H1 (cell line): Measurements from ENCODE around the gene BPIFB3. TPM values are rescaled to one million over a fixed set of nuclear protein-coding genes. Genes with fewer than 3 reads are reported as not detected.

ENCODE experiments used
- CTCF ChIA-PET: fragments of 300-600 bp; sonication (Branson Sonifier 250); formaldehyde crosslinking; loops from one replicate; lab custom pipeline; 2021; ENCODE audit not compliant: partially characterized antibody; lab: Charles Lee
- POLR2A ChIA-PET: fragments of 300-600 bp; sonication (Branson Sonifier 250); formaldehyde crosslinking; loops from one replicate; lab custom pipeline; 2021; ENCODE audit warnings: inconsistent platforms; ENCODE audit not compliant: partially characterized antibody; lab: Charles Lee
- DNase-seq, 2 experiments: peaks; one replicate each; pipeline versions ENCODE4 v3.0.0 to v3.0.0-alpha.2; 2010 to 2022; ENCODE audit warnings: low spot score in 2 of 2, low read depth in 1 of 2, mixed read lengths in 1 of 2
- FAIRE-seq: peaks from 2 replicates; lab custom pipeline; 2011; peaks lifted over from hg19 to GRCh38; lab: Jason Lieb, UNC
- H2AFZ ChIP-seq: 2 replicates; pipeline ENCODE4 v1.8.1; 2012; ENCODE audit warnings: low read length, inconsistent platforms
- H2AK5ac ChIP-seq: 2 replicates; pipeline ENCODE4 v1.6.1; 2013; ENCODE audit warnings: low read depth, low read length
- H2BK120ac ChIP-seq: replicated peaks from 2 replicates; pipeline ENCODE3; 2013; ENCODE audit warnings: low read depth, low read length, inconsistent platforms
- H2BK12ac ChIP-seq: 2 replicates; pipeline ENCODE4 v1.6.1; 2013; ENCODE audit warnings: low read depth, low read length
- H2BK15ac ChIP-seq: 2 replicates; pipeline ENCODE4 v1.6.1; 2013; ENCODE audit warnings: low read length
- H2BK20ac ChIP-seq: 2 replicates; pipeline ENCODE4 v1.6.1; 2013; ENCODE audit warnings: low read length
- H2BK5ac ChIP-seq: 2 replicates; pipeline ENCODE4 v1.6.1; 2013; ENCODE audit warnings: low read depth, low read length
- H3K14ac ChIP-seq: 2 replicates; pipeline ENCODE4 v1.6.1; 2013; ENCODE audit warnings: inconsistent platforms; ENCODE audit not compliant: insufficient read length
- H3K18ac ChIP-seq: 2 replicates; pipeline ENCODE4 v1.6.1; 2013; ENCODE audit warnings: low read length; ENCODE audit errors: extremely low read depth
- H3K23ac ChIP-seq: 2 replicates; pipeline ENCODE4 v1.6.1; 2013; ENCODE audit warnings: inconsistent platforms; ENCODE audit not compliant: insufficient read length
- H3K23me2 ChIP-seq: 2 replicates; pipeline ENCODE4 v1.6.1; 2013; ENCODE audit warnings: low read depth, low read length
- H3K27ac ChIP-seq: 2 replicates; pipeline ENCODE4 v1.6.1; 2011; ENCODE audit warnings: low read depth, low read length, inconsistent platforms
- H3K27me3 ChIP-seq, 4 experiments: replicated peaks in 1 of 4; 1 replicate in 1 of 4; 2 replicates in 3 of 4; pipeline versions ENCODE4 v1.6.1 to v1.8.1; 2011 to 2013; ENCODE audit warnings: low read length in 3 of 4, mild to moderate bottlenecking in 3 of 4, inconsistent platforms in 2 of 4, mixed read lengths in 2 of 4, moderate library complexity in 1 of 4; ENCODE audit not compliant: control insufficient read depth in 3 of 4, insufficient read depth in 3 of 4; ENCODE audit errors: extremely low read depth in 1 of 4
- H3K36me3 ChIP-seq, 4 experiments: 2 replicates each; pipeline versions ENCODE4 v1.6.1 to v1.8.1; 2011 to 2013; ENCODE audit warnings: mild to moderate bottlenecking in 4 of 4, low read length in 3 of 4, moderate library complexity in 2 of 4, control low read depth in 1 of 4, inconsistent platforms in 1 of 4; ENCODE audit not compliant: insufficient read depth in 4 of 4, control insufficient read depth in 2 of 4
- H3K4ac ChIP-seq: replicated peaks from 2 replicates; pipeline ENCODE3; 2013; ENCODE audit warnings: low read length, low read depth, mixed read lengths, inconsistent platforms; ENCODE audit not compliant: insufficient read length
- H3K4me1 ChIP-seq, 4 experiments: replicated peaks in 1 of 4; 1 replicate in 1 of 4; 2 replicates in 3 of 4; pipeline versions ENCODE4 v1.6.1 to v1.8.1; 2011 to 2013; ENCODE audit warnings: low read length in 3 of 4, inconsistent platforms in 2 of 4, mixed read lengths in 1 of 4; ENCODE audit not compliant: insufficient read depth in 4 of 4, control insufficient read depth in 3 of 4
- H3K4me2 ChIP-seq, 2 experiments: 2 replicates each; pipeline versions ENCODE4 v1.6.1 to v1.8.1; 2011 to 2013; ENCODE audit warnings: low read depth in 2 of 2, low read length in 2 of 2, control low read depth in 1 of 2, inconsistent platforms in 1 of 2, mild to moderate bottlenecking in 1 of 2; ENCODE audit not compliant: insufficient read depth in 1 of 2
- H3K4me3 ChIP-seq, 4 experiments: fragments of 200-600, 300-600 bp in 1 of 4; sonication (generic), shearing (Covaris generic), sonication (Bioruptor Twin) in 1 of 4; 2 replicates each; pipeline versions ENCODE4 v1.5.1 to v1.8.1; 2011 to 2016; ENCODE audit warnings: low read length in 4 of 4, low read depth in 3 of 4, control low read depth in 2 of 4, inconsistent platforms in 2 of 4, mild to moderate bottlenecking in 2 of 4, mixed read lengths in 1 of 4, moderate library complexity in 1 of 4; ENCODE audit not compliant: insufficient read depth in 2 of 4; ENCODE audit errors: extremely low read depth in 1 of 4
- H3K56ac ChIP-seq: replicated peaks from 2 replicates; pipeline ENCODE3; 2013; ENCODE audit warnings: low read depth, mild to moderate bottlenecking, mixed read lengths, low read length, inconsistent platforms; ENCODE audit not compliant: insufficient read length
- H3K79me1 ChIP-seq: 2 replicates; pipeline ENCODE4 v1.6.1; 2013; ENCODE audit warnings: low read depth, low read length, control low read depth
- H3K79me2 ChIP-seq, 2 experiments: 2 replicates each; pipeline versions ENCODE4 v1.6.1 to v1.8.1; 2012 to 2013; ENCODE audit warnings: low read length in 2 of 2, mild to moderate bottlenecking in 2 of 2, inconsistent platforms in 1 of 2; ENCODE audit not compliant: insufficient read depth in 2 of 2, control insufficient read depth in 1 of 2
- H3K9ac ChIP-seq, 4 experiments: replicated peaks in 1 of 4; 1 replicate in 1 of 4; 2 replicates in 3 of 4; pipeline versions ENCODE4 v1.6.1 to v1.8.1; 2011 to 2013; ENCODE audit warnings: low read depth in 3 of 4, low read length in 3 of 4, control low read depth in 2 of 4, mild to moderate bottlenecking in 2 of 4, moderate library complexity in 2 of 4, inconsistent platforms in 1 of 4; ENCODE audit errors: extremely low read depth in 1 of 4
- H3K9me3 ChIP-seq, 2 experiments: 2 replicates each; pipeline versions ENCODE4 v1.6.1 to v1.8.1; 2012 to 2013; ENCODE audit warnings: mild to moderate bottlenecking in 2 of 2, moderate library complexity in 2 of 2, control low read depth in 1 of 2, inconsistent platforms in 1 of 2, low read depth in 1 of 2, low read length in 1 of 2, mixed read lengths in 1 of 2; ENCODE audit not compliant: insufficient read depth in 2 of 2
- H4K20me1 ChIP-seq, 2 experiments: replicated peaks in 1 of 2; 2 replicates each; pipeline versions ENCODE3 to v1.8.1; 2011 to 2013; ENCODE audit warnings: inconsistent platforms in 2 of 2, low read length in 2 of 2, mild to moderate bottlenecking in 1 of 2; ENCODE audit not compliant: insufficient read depth in 2 of 2, control insufficient read depth in 1 of 2
- H4K5ac ChIP-seq: 2 replicates; pipeline ENCODE4 v1.6.1; 2013; ENCODE audit warnings: low read length, low read depth, mixed read lengths, inconsistent platforms; ENCODE audit not compliant: insufficient read length
- H4K8ac ChIP-seq: 2 replicates; pipeline ENCODE4 v1.8.0; 2013; ENCODE audit warnings: mild to moderate bottlenecking, moderate library complexity, low read length, inconsistent platforms; ENCODE audit not compliant: insufficient read depth; ENCODE audit errors: extremely low read depth
- H4K91ac ChIP-seq: replicated peaks from 2 replicates; pipeline ENCODE3; 2013; ENCODE audit warnings: low read length, mixed read lengths, inconsistent platforms; ENCODE audit not compliant: insufficient read length
- EGR1 ChIP-seq: IDR thresholded peaks from 2 replicates; pipeline ENCODE4 v1.6.1; 2011; ENCODE audit warnings: low read depth, low read length, borderline replicate concordance
- RXRA ChIP-seq: IDR thresholded peaks from 2 replicates; pipeline ENCODE4 v1.6.1; 2011; ENCODE audit warnings: low read depth, mild to moderate bottlenecking, low read length, moderate library complexity; ENCODE audit not compliant: insufficient read depth
- YY1 ChIP-seq: IDR thresholded peaks from 2 replicates; pipeline ENCODE4 v1.6.1; 2011; ENCODE audit warnings: low read depth, mild to moderate bottlenecking, low read length
- WGBS, 2 experiments: shearing (Covaris generic) in 1 of 2; methylation state at CpG; one replicate each; pipeline versions ENCODE4 v1.1.6 to v1.1.7; 2013 to 2015; ENCODE audit warnings: low lambda C conversion rate in 2 of 2, mixed read lengths in 2 of 2, inconsistent platforms in 1 of 2, low coverage in 1 of 2, missing lambda C conversion rate in 1 of 2; ENCODE audit not compliant: insufficient replicate concordance in 2 of 2, insufficient coverage in 1 of 2, insufficient read length in 1 of 2; ENCODE audit errors: extremely low coverage in 1 of 2, missing lambda C conversion rate in 1 of 2; 5-methylcytosine and 5-hydroxymethylcytosine counted together
- polyA plus RNA-seq, 7 experiments: library from polyadenylated mRNA; depleted of rRNA in 3 of 7; stranded (reverse) in 5 of 7; unstranded in 2 of 7; fragments of >200 nt in 5 of 7; fragments of 200-250 nt in 2 of 7; gene quantifications; 1 replicate in 5 of 7; 2 replicates in 1 of 7; 4 replicates in 1 of 7; pipeline versions ENCODE4 v1.2.1 to v1.2.3, GENCODE V29; 2011 to 2013; ENCODE audit warnings: missing spikeins in 2 of 7, mixed read lengths in 2 of 7
- total RNA-seq: library from RNA; stranded (reverse); fragmentation: NEBNext Ultra II Directional; extraction: Animal tissue kit (Norgen Biotek cat#: 25700); gene quantifications from 2 replicates; pipeline ENCODE4 v1.2.1, GENCODE V29; 2021

BPIFB3 gene
- total and polyA plus RNA-seq, 2 of the 8 experiments (the other 6 are each of a cell fraction or from before 2014, with no cell fraction given): not detected

- Histone ChIP-seq H3K79me1 (no peaks in the 10 kb centered on the region), H3K9ac (no peak overlapping the region), H4K91ac (no peak overlapping the region), H3K23ac (no peak overlapping the region), H3K18ac (no peak overlapping the region), H2BK15ac (no peak overlapping the region), H2BK12ac (no peak overlapping the region), H3K79me2 (no peaks in the 10 kb centered on the region), H3K23me2 (peaks cover 7% of the 10 kb centered on the region; the same call in 1 of the 2 replicates), H3K9me3 (no peaks in the 10 kb centered on the region), H2BK20ac (no peak overlapping the region), H3K4me1 (no peaks in the 10 kb centered on the region), H3K4me3 (no peak overlapping the region), H2AFZ (no peak overlapping the region), H2AK5ac (no peak overlapping the region), H2BK120ac (no peak overlapping the region), H3K36me3 (no peaks in the 10 kb centered on the region), H3K14ac (no peak overlapping the region), H3K27me3 (no peaks in the 10 kb centered on the region), H4K5ac (no peak overlapping the region), H2BK5ac (no peak overlapping the region), H3K27ac (no peak overlapping the region), H3K4me2 (no peak overlapping the region), H4K20me1 (no peaks in the 10 kb centered on the region), H3K56ac (no peak overlapping the region), H3K4ac (no peak overlapping the region), H4K8ac (no peak overlapping the region)
- DNase-seq (no peak), FAIRE-seq (no peak)
- TF ChIP-seq RXRA: no peak
- TF ChIP-seq EGR1: no peak
- TF ChIP-seq YY1: no peak
- 88% methylated on average over 3 of the region's 3 CpGs; no CpG with 5 or more reads in 1 of the 2 experiments for WGBS, 2 experiments
- POLR2A ChIA-PET: no interaction called here
- CTCF ChIA-PET: interaction anchor here (0.9 to 1.8 kb wide), 6 partner anchors 13 to 249 kb away, joined by 3 to 6 read pairs (median 4); no protein-coding TSS in a partner anchor
Measured at GRCh38 chr20:33091693-33092092, 38.0 kb downstream of the BPIFB3 start.
